GM12892 (cell line): ENCODE results near the gene OR56A5.
A peak's percentile ranks its signal among the peaks of the same experiment; 100 is the strongest.

Source experiments
- DNase-seq: peaks from one replicate; pipeline ENCODE4 v3.0.0; 2011; ENCODE audit not compliant: insufficient read length
- FAIRE-seq: peaks from 2 replicates; lab custom pipeline; 2011; peaks lifted over from hg19 to GRCh38; lab: Jason Lieb, UNC
- POLR2A ChIP-seq: IDR thresholded peaks from 2 replicates; pipeline ENCODE4 v1.6.1; 2011; ENCODE audit warnings: low read depth, low read length, control low read depth
- POLR2AphosphoS5 ChIP-seq: IDR thresholded peaks from 2 replicates; pipeline ENCODE4 v1.6.1; 2011; ENCODE audit warnings: low read depth, low read length, control low read depth
- TAF1 ChIP-seq: IDR thresholded peaks from 2 replicates; pipeline ENCODE4 v1.6.1; 2011; ENCODE audit warnings: low read depth, mild to moderate bottlenecking, control low read depth, low read length, borderline replicate concordance

Gene OR56A5

GRCh38 chr11:5930614-5931013 is 37.7 kb downstream of the OR56A5 start:
- FAIRE-seq (no peak), DNase-seq (no peak)
- no peak for TF ChIP-seq TAF1
- no peak for TF ChIP-seq POLR2A
- TF ChIP-seq POLR2AphosphoS5, result no peak

GRCh38 chr11:5929571-5930368 is 38.5 kb downstream of the OR56A5 start:
- FAIRE-seq, result no peak
- TF ChIP-seq POLR2A, result no peak

GRCh38 chr11:5928811-5929210 is 39.5 kb downstream of the OR56A5 start:
- no peak for TF ChIP-seq POLR2AphosphoS5
- TF ChIP-seq TAF1, result no peak
- TF ChIP-seq POLR2A, result no peak
- FAIRE-seq, result no peak

More at GRCh38 chr11:5929571-5930368, 38.5 kb downstream of the OR56A5 start:
- no peak for DNase-seq

GRCh38 chr11:5928271-5928670 is 40.0 kb downstream of the OR56A5 start:
- no peak for DNase-seq
- TF ChIP-seq POLR2AphosphoS5 (no peak), POLR2A (no peak), TAF1 (no peak)
- no peak for FAIRE-seq

More at GRCh38 chr11:5928811-5929210, 39.5 kb downstream of the OR56A5 start:
- no peak for DNase-seq

- TF ChIP-seq POLR2A (no peak), POLR2AphosphoS5 (no peak), TAF1 (no peak)
- DNase-seq, result no peak
- FAIRE-seq, result peak; percentile 5
Measured at GRCh38 chr11:5923794-5924193, 44.5 kb downstream of the OR56A5 start.

- DNase-seq, result no peak
- FAIRE-seq, result no peak
- TF ChIP-seq POLR2AphosphoS5 (no peak), TAF1 (no peak), POLR2A (no peak)
Measured at GRCh38 chr11:5923427-5923776, 44.9 kb downstream of the OR56A5 start.

- no peak for DNase-seq
- TF ChIP-seq POLR2AphosphoS5 (no peak), POLR2A (no peak), TAF1 (no peak)
- peak; percentile 63 for FAIRE-seq
Measured at GRCh38 chr11:5922749-5923426, 45.4 kb downstream of the OR56A5 start.
